SK-N-SH (cell line): ENCODE results near the gene TSR2. TPM values are rescaled to one million over a fixed set of nuclear protein-coding genes. Genes with fewer than 3 reads are reported as not detected.
A peak's percentile ranks its signal among the peaks of the same experiment; 100 is the strongest.

Source experiments
- CTCF ChIA-PET: fragments of 300-600, 350-600 bp; formaldehyde crosslinking; extraction: SDS; loops from one replicate; lab custom pipeline; 2021; lab: Yijun Ruan, JAX
- POLR2A ChIA-PET: fragments of 350-600 bp; sonication (Branson Sonifier 250); formaldehyde crosslinking; extraction: SDS; loops from one replicate; lab custom pipeline; 2020; ENCODE audit warnings: antibody characterized with exemption, inconsistent platforms; lab: Yijun Ruan, JAX
- DNase-seq: peaks from one replicate; pipeline ENCODE4 v3.0.0; 2012
- H2AFZ ChIP-seq: fragments of 200-600 bp; sonication (generic); 2 replicates; pipeline ENCODE4 v1.8.1; 2016; ENCODE audit warnings: antibody characterized with exemption, mild to moderate bottlenecking, low read depth
- H3F3A ChIP-seq: fragments of 200-600 bp; sonication (generic); replicated peaks from 2 replicates; pipeline ENCODE3; 2016; ENCODE audit warnings: antibody characterized with exemption, mild to moderate bottlenecking; ENCODE audit not compliant: insufficient read depth
- H3K27ac ChIP-seq, 2 experiments: fragments of 200-500 bp in 1 of 2; fragments of 200-600 bp in 1 of 2; sonication (Bioruptor generic) in 1 of 2; sonication (generic), shearing (Covaris generic) in 1 of 2; 2 replicates each; pipeline versions ENCODE4 v1.5.1 to v1.6.1; 2014 to 2016; ENCODE audit warnings: low read depth in 2 of 2, inconsistent platforms in 1 of 2, low read length in 1 of 2, mild to moderate bottlenecking in 1 of 2, mixed read lengths in 1 of 2
- H3K27me3 ChIP-seq: fragments of 200-600 bp; sonication (generic), shearing (Covaris generic); 2 replicates; pipeline ENCODE4 v1.6.1; 2016; ENCODE audit warnings: mixed run types; ENCODE audit not compliant: insufficient read depth
- H3K36me3 ChIP-seq, 2 experiments: fragments of 200-500 bp in 1 of 2; fragments of 200-600 bp in 1 of 2; sonication (Bioruptor generic) in 1 of 2; sonication (generic) in 1 of 2; replicated peaks in 1 of 2; 2 replicates each; pipeline versions ENCODE3 to v1.5.1; 2014 to 2016; ENCODE audit warnings: low read length in 1 of 2, mild to moderate bottlenecking in 1 of 2; ENCODE audit not compliant: insufficient read depth in 2 of 2, control insufficient read depth in 1 of 2
- H3K4me1 ChIP-seq, 2 experiments: fragments of 200-500 bp in 1 of 2; fragments of 200-600 bp in 1 of 2; sonication (Bioruptor generic) in 1 of 2; sonication (generic), shearing (Covaris generic) in 1 of 2; 2 replicates each; pipeline versions ENCODE4 v1.5.1 to v1.6.1; 2014 to 2016; ENCODE audit warnings: low read depth in 1 of 2, low read length in 1 of 2, mixed run types in 1 of 2; ENCODE audit not compliant: insufficient read depth in 2 of 2, control insufficient read depth in 1 of 2
- H3K4me2 ChIP-seq: fragments of 200-600 bp; sonication (generic), shearing (Covaris generic); 2 replicates; pipeline ENCODE4 v1.6.1; 2017; ENCODE audit warnings: mixed run types
- H3K4me3 ChIP-seq, 2 experiments: fragments of 200-500 bp in 1 of 2; fragments of 200-600 bp in 1 of 2; sonication (Bioruptor generic) in 1 of 2; sonication (generic), shearing (Covaris generic) in 1 of 2; 2 replicates each; pipeline versions ENCODE4 v1.5.1 to v1.8.1; 2014 to 2016; ENCODE audit warnings: low read depth in 2 of 2, inconsistent platforms in 1 of 2, low read length in 1 of 2, mild to moderate bottlenecking in 1 of 2, mixed read lengths in 1 of 2, moderate library complexity in 1 of 2
- H3K79me2 ChIP-seq: fragments of 200-600 bp; sonication (generic); 2 replicates; pipeline ENCODE4 v1.8.1; 2017; ENCODE audit warnings: mild to moderate bottlenecking; ENCODE audit not compliant: insufficient read depth
- H3K9ac ChIP-seq: fragments of 200-600 bp; sonication (generic); 2 replicates; pipeline ENCODE4 v1.6.1; 2017; ENCODE audit warnings: mixed run types
- H3K9me2 ChIP-seq: fragments of 200-600 bp; sonication (generic); 2 replicates; pipeline ENCODE4 v1.6.1; 2017; ENCODE audit warnings: mixed run types
- H3K9me3 ChIP-seq: fragments of 200-600 bp; sonication (generic); 2 replicates; pipeline ENCODE4 v1.6.1; 2017; ENCODE audit warnings: mixed run types, mild to moderate bottlenecking, moderate library complexity
- H4K20me1 ChIP-seq: fragments of 200-600 bp; sonication (generic); 2 replicates; pipeline ENCODE4 v1.6.1; 2017; ENCODE audit warnings: mild to moderate bottlenecking, mixed run types; ENCODE audit not compliant: insufficient read depth
- CHD2 ChIP-seq: fragments of 150-350 bp; IDR thresholded peaks from 2 replicates; pipeline ENCODE4 v1.6.1; 2018; ENCODE audit warnings: low read length; ENCODE audit not compliant: partially characterized antibody
- CTCF ChIP-seq: fragments of 200-600 bp; sonication (generic); IDR thresholded peaks from 2 replicates; pipeline ENCODE4 v1.6.1; 2017; ENCODE audit warnings: antibody characterized with exemption, mild to moderate bottlenecking, moderate library complexity
- EZH2phosphoT487 ChIP-seq: fragments of 200-600 bp; sonication (generic); IDR thresholded peaks from 2 replicates; pipeline ENCODE4 v1.6.1; 2017; ENCODE audit warnings: low read depth, mixed run types, mild to moderate bottlenecking, antibody characterized with exemption, moderate library complexity, borderline replicate concordance
- FOXM1 ChIP-seq: IDR thresholded peaks from 2 replicates; pipeline ENCODE4 v1.4.0; 2012; ENCODE audit warnings: low read depth, mild to moderate bottlenecking
- IRF3 ChIP-seq: fragments of 150-350 bp; IDR thresholded peaks from 2 replicates; pipeline ENCODE4 v1.6.1; 2016; ENCODE audit warnings: mild to moderate bottlenecking, low read depth, low read length
- MAX ChIP-seq: IDR thresholded peaks from 2 replicates; pipeline ENCODE4 v1.4.0; 2012; ENCODE audit warnings: low read depth
- MXI1 ChIP-seq: IDR thresholded peaks from 2 replicates; pipeline ENCODE4 v1.6.1; 2012; ENCODE audit warnings: mild to moderate bottlenecking, low read depth, low read length, improper control_type of control experiment
- PBX3 ChIP-seq: IDR thresholded peaks from 2 replicates; pipeline ENCODE4; 2012
- RAD21 ChIP-seq: IDR thresholded peaks from 2 replicates; pipeline ENCODE4 v1.6.1; 2012; ENCODE audit warnings: mild to moderate bottlenecking, low read length
- RCOR1 ChIP-seq: fragments of 150-350 bp; IDR thresholded peaks from 2 replicates; pipeline ENCODE4 v1.6.1; 2017; ENCODE audit warnings: antibody characterized with exemption, low read length
- REST ChIP-seq: IDR thresholded peaks from 2 replicates; pipeline ENCODE4 v1.6.1; 2012; ENCODE audit warnings: mild to moderate bottlenecking, low read depth, low read length, moderate library complexity
- SIN3A ChIP-seq: IDR thresholded peaks from 2 replicates; pipeline ENCODE4 v1.6.1; 2012; ENCODE audit warnings: low read depth, mild to moderate bottlenecking, low read length, moderate library complexity, borderline replicate concordance
- TCF12 ChIP-seq: IDR thresholded peaks from 2 replicates; pipeline ENCODE4 v1.4.0; 2012
- YY1 ChIP-seq: IDR thresholded peaks from 2 replicates; pipeline ENCODE4 v1.4.0; 2012; ENCODE audit warnings: low read depth, mild to moderate bottlenecking
- WGBS: methylation state at CpG from one replicate; pipeline ENCODE4 v1.1.6; 2017; ENCODE audit warnings: low lambda C conversion rate; 5-methylcytosine and 5-hydroxymethylcytosine counted together
- polyA plus RNA-seq, 3 experiments: library from polyadenylated mRNA; depleted of rRNA; stranded (reverse); fragments of >200 nt; gene quantifications; 2 replicates each; pipeline ENCODE4 v1.2.3, GENCODE V29; 2012

Gene TSR2
- polyA plus RNA-seq, 1 of the 3 experiments (the other 2 are of a cell fraction): 32.8 TPM

GRCh38 chrX:54447461-54447860, 7.3 kb downstream of the TSR2 start:
- ChIA-PET POLR2A (interaction anchor here (0.7 kb wide), 1 partner anchor 49 kb away, joined by 4 read pairs; no protein-coding TSS in a partner anchor), CTCF (no interaction called here)
- 62% methylated on average over 4 of the region's 5 CpGs for WGBS
- H2AFZ ChIP-seq: no peak overlapping the region
- H3K4me2 ChIP-seq: no peak overlapping the region
- TF ChIP-seq CTCF (peak; percentile 32), MXI1 (no peak), PBX3 (no peak), RAD21 (no peak)
- no peak overlapping the region for H3K4me3 ChIP-seq
- peaks cover 12% of the 10 kb centered on the region for H3K79me2 ChIP-seq
- H3F3A ChIP-seq: no peaks in the 10 kb centered on the region
- DNase-seq: no peak
- no peaks in the 10 kb centered on the region for H3K9me2 ChIP-seq
- H3K9ac ChIP-seq: no peak overlapping the region
- H3K36me3 ChIP-seq: peaks cover 10 to 29% of the 10 kb centered on the region in 2 experiments
- H4K20me1 ChIP-seq: no peaks in the 10 kb centered on the region
- no peaks in the 10 kb centered on the region for H3K9me3 ChIP-seq
- no peak overlapping the region for H3K27ac ChIP-seq
- no peaks in the 10 kb centered on the region for H3K4me1 ChIP-seq
- no peaks in the 10 kb centered on the region for H3K27me3 ChIP-seq

- H3K4me1 ChIP-seq: no peaks in the 10 kb centered on the region
- H3F3A ChIP-seq: peaks cover 2% of the 10 kb centered on the region
- no peak overlapping the region for H2AFZ ChIP-seq
- no peaks in the 10 kb centered on the region for H3K27me3 ChIP-seq
- no peaks in the 10 kb centered on the region for H4K20me1 ChIP-seq
- peaks cover 6 to 18% of the 10 kb centered on the region in 2 experiments for H3K36me3 ChIP-seq
- no peaks in the 10 kb centered on the region for H3K9me3 ChIP-seq
- no peak overlapping the region for H3K27ac ChIP-seq
- TF ChIP-seq CTCF (no peak), YY1 (no peak), EZH2phosphoT487 (no peak), TCF12 (no peak), IRF3 (no peak), MAX (no peak), SIN3A (no peak), FOXM1 (no peak), REST (no peak), CHD2 (no peak), RCOR1 (no peak)
- H3K79me2 ChIP-seq: no peaks in the 10 kb centered on the region
- H3K4me3 ChIP-seq: no peak overlapping the region
- H3K9me2 ChIP-seq: no peaks in the 10 kb centered on the region
- H3K9ac ChIP-seq: no peak overlapping the region
- POLR2A ChIA-PET: no interaction called here
- H3K4me2 ChIP-seq: no peak overlapping the region
- CTCF ChIA-PET: no interaction called here
- DNase-seq: no peak
Observed at GRCh38 chrX:54449929-54450328, 9.7 kb downstream of the TSR2 start.
